ENCODE results near the gene DLGAP1. TPM values are rescaled to one million over a fixed set of nuclear protein-coding genes. Genes with fewer than 3 reads are reported as not detected.

Gene DLGAP1
- total and polyA plus RNA-seq, 2 of the 13 experiments (the other 11 are each of a cell fraction or from before 2014, with no cell fraction given) = 0.01 TPM; not detected in 1

GRCh38 chr18:3595369-3596273, 859.5 kb downstream of the DLGAP1 start (continued):
- peak; percentile 29; the same call in 1 of the 2 replicates for TF ChIP-seq ZBTB33 (CRISPR knock-in tag; IDR thresholded peaks at IDR 0.05)
- TF ChIP-seq NONO (IDR thresholded peaks at IDR 0.05) = no peak
- TF ChIP-seq NONO (CRISPR knock-in tag; conservative IDR thresholded peaks at IDR 0.05) = peak; percentile 72
- TF ChIP-seq ZBTB37 (CRISPR knock-in tag; IDR thresholded peaks at IDR 0.05) = no peak
- peak; percentile 54; the same call in 1 of the 2 replicates for TF ChIP-seq POGZ (CRISPR knock-in tag; IDR thresholded peaks at IDR 0.05)
- peak; percentile 83; the same call in 1 of the 2 replicates for TF ChIP-seq DRAP1 (CRISPR knock-in tag; IDR thresholded peaks at IDR 0.05)
- peak; percentile 28; the same call in 1 of the 2 replicates for TF ChIP-seq BATF2 (CRISPR knock-in tag; IDR thresholded peaks at IDR 0.05)
- peak; percentile 72; the same call in 1 of the 2 replicates for TF ChIP-seq ESRRA (CRISPR knock-in tag; IDR thresholded peaks at IDR 0.05; ENCODE audit: low read depth)
- no peak; the same call in 1 of the 2 replicates for TF ChIP-seq ZNF12 (CRISPR knock-in tag; IDR thresholded peaks at IDR 0.05)
- no peak for TF ChIP-seq GABPA (IDR thresholded peaks at IDR 0.05; ENCODE audit: low read depth, low read length)
- peak; percentile 31; the same call in 1 of the 2 replicates for TF ChIP-seq GABPA (CRISPR knock-in tag; IDR thresholded peaks at IDR 0.05; ENCODE audit: low read depth)
- TF ChIP-seq DPF2 (CRISPR knock-in tag; IDR thresholded peaks at IDR 0.05; ENCODE audit: borderline replicate concordance, low read depth) = peak; percentile 43; the same call in 1 of the 2 replicates
- TF ChIP-seq SETDB1 (CRISPR knock-in tag; IDR thresholded peaks at IDR 0.05; ENCODE audit: borderline replicate concordance) = no peak
- TF ChIP-seq ZSCAN20 (CRISPR knock-in tag; IDR thresholded peaks at IDR 0.05; ENCODE audit: borderline replicate concordance) = no peak
- TF ChIP-seq ZNF207 (IDR thresholded peaks at IDR 0.05; ENCODE audit: borderline replicate concordance) = no peak
- peak; percentile 72; the same call in 1 of the 2 replicates for TF ChIP-seq HNF4G (IDR thresholded peaks at IDR 0.05; ENCODE audit: borderline replicate concordance, low read depth, low read length)
- TF ChIP-seq HNF4G (CRISPR knock-in tag; IDR thresholded peaks at IDR 0.05; ENCODE audit: borderline replicate concordance, low read depth) = no peak; the same call in 1 of the 2 replicates
- no peak for TF ChIP-seq ZBTB44 (CRISPR knock-in tag; IDR thresholded peaks at IDR 0.05)
- TF ChIP-seq ZC3H4 (CRISPR knock-in tag; IDR thresholded peaks at IDR 0.05; ENCODE audit: borderline replicate concordance) = peak; percentile 83
- TF ChIP-seq NCOA2 (CRISPR knock-in tag; IDR thresholded peaks at IDR 0.05) = peak; percentile 96
- peak; percentile 16 to 48; a peak in 3 of 4 replicates for TF ChIP-seq POLR2A (IDR thresholded peaks at IDR 0.05; ENCODE audit: insufficient read depth in 1 of 2, low read depth in 2 of 2, low read length in 2 of 2)
- 0 out of 2 replicates have a peak, but pooled peaks have one; percentile 48 for TF ChIP-seq ZNF414 (CRISPR knock-in tag; IDR thresholded peaks at IDR 0.05)
- 0 out of 2 replicates have a peak, but pooled peaks have one; percentile 6 for TF ChIP-seq SP4 (CRISPR knock-in tag; IDR thresholded peaks at IDR 0.05)

Measured in HepG2 (cell line).